Measurements from ENCODE around the gene TRAF1. TPM values are rescaled to one million over a fixed set of nuclear protein-coding genes. Genes with fewer than 3 reads are reported as not detected.
A peak's percentile ranks its signal among the peaks of the same experiment; 100 is the strongest.

TRAF1 gene
- total RNA-seq, 4 donors from 2014 or later = 2.6 to 4.9 (median 4.7) TPM

DNA sequence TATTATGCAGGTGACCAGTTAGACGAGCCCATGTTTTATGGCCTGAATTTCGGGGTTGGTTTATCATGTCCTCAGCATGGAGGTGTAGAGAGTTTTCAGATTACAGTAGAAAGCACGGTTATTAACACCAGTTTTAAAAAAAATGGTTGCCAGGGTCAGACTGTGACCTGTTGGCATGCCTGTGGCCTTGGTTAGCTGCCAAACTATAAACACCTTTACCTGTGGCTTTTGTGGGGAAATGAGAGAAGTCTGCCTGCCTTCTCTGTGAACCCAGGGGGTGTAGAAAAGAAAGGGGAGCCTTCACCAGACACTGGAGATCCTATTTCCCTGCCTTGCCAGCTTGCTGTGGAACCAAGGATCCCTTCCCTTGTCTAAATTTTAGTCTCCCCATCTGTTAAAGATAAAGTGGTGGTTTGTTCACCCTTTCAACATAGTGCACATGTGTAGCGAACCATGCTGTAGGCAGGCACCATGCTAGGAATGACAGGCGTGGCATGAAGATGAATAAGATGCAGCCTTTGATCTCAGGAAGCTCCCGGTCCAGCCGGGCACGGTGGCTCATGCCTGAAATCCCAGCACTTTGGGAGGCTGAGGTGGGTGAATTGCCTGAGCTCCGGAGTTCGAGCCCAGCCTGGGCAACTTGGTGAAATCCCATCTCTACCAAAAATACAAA, 43.5 kb downstream of the TRAF1 start:
- intact Hi-C loops (cut with DNase I; ENCODE audit: low total_unique reads) = no loop called here
- no peak for DNase-seq (ENCODE audit: low spot score in 2 of 2)
- no peak overlapping the region for H3K4me3 ChIP-seq (ENCODE audit: low read depth, poor library complexity, severe bottlenecking)
- 72 to 73% methylated on average over 10 of the region's 10 CpGs for WGBS, 2 donors
- TF ChIP-seq POLR2A (IDR thresholded peaks at IDR 0.05) = no peak
- TF ChIP-seq, protein P1, sequence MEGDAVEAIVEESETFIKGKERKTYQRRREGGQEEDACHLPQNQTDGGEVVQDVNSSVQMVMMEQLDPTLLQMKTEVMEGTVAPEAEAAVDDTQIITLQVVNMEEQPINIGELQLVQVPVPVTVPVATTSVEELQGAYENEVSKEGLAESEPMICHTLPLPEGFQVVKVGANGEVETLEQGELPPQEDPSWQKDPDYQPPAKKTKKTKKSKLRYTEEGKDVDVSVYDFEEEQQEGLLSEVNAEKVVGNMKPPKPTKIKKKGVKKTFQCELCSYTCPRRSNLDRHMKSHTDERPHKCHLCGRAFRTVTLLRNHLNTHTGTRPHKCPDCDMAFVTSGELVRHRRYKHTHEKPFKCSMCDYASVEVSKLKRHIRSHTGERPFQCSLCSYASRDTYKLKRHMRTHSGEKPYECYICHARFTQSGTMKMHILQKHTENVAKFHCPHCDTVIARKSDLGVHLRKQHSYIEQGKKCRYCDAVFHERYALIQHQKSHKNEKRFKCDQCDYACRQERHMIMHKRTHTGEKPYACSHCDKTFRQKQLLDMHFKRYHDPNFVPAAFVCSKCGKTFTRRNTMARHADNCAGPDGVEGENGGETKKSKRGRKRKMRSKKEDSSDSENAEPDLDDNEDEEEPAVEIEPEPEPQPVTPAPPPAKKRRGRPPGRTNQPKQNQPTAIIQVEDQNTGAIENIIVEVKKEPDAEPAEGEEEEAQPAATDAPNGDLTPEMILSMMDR (IDR thresholded peaks at IDR 0.05) = no peak

DNA sequence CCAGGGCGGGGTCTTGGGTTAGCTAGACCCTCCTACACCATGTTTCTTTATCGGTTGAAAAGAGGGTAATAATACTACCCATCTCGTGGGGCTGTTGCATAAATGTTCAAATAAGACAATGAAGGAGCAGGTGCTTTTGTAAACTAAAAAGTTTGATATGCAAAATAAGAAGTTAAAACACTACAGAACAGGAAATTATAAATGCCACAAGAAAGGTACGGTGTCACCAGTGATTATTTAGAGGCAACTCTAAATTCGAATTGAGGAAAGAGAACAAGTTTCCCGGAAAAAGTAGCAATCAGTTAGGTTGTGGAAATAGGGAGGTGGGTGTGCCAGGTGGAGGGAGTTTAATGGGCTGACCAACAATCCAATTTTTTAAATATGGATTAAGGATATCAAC, 47.1 kb downstream of the TRAF1 start:
- intact Hi-C loops (cut with DNase I; ENCODE audit: low total_unique reads) = no loop called here
- TF ChIP-seq, protein P1 (IDR thresholded peaks at IDR 0.05) = no peak
- TF ChIP-seq POLR2A (IDR thresholded peaks at IDR 0.05) = no peak
- no peak for DNase-seq (ENCODE audit: low spot score in 2 of 2)
- WGBS, 2 donors = 79 to 82% methylated on average over 6 of the region's 6 CpGs
- no peak overlapping the region for H3K4me3 ChIP-seq (ENCODE audit: low read depth, poor library complexity, severe bottlenecking)

DNA sequence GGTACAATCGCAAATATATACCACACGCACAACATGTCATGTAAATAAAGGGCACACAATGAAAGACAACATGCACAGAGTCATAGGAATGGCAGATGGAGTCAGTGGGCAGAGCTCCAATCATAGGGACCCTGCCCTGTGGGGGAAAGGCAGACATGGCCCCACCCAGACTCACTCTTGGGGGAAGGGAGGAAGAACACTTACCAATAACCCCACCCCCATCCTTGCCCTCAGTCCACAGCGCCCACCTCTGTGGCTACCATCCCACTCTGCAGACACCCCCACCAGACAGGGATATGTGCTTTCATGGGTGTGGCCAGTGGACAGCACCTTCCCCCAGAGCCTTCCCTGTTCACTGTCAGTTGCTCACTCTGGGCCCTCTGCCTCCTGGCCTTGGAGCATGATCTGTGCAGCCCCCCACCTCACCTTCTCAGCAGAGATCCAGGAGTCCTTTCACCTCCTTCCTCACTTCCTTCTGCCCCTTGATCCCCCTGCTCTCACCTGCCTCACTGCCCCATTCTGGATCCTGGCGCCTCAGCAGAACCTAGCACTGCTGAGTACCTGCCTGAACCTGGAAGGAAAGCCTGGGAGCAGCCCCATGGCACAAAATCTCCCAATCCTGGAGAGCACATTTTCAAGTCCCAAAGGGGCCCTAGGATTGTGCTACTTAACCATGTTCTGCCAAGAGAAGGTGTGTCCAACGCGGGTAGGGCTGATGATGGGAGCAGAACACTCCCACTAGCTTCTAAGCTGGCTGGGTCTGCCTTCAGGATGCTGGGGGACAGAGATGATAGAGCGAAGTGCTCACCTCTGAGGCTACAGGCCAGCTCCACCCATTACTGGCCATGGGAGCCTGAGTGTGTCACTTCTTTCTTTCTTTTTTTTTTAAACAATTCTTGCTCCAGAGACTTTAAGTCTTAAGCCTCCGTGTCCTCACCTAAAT, 48.1 kb downstream of the TRAF1 start:
- no peak for DNase-seq (ENCODE audit: low spot score in 2 of 2)
- intact Hi-C loops (cut with DNase I; ENCODE audit: low total_unique reads) = no loop called here
- TF ChIP-seq, protein P1 (IDR thresholded peaks at IDR 0.05) = no peak
- TF ChIP-seq POLR2A (IDR thresholded peaks at IDR 0.05) = no peak
- no peak overlapping the region for H3K4me3 ChIP-seq (ENCODE audit: low read depth, poor library complexity, severe bottlenecking)
- 70 to 74% methylated on average over 8 of the region's 8 CpGs for WGBS, 2 donors

DNA sequence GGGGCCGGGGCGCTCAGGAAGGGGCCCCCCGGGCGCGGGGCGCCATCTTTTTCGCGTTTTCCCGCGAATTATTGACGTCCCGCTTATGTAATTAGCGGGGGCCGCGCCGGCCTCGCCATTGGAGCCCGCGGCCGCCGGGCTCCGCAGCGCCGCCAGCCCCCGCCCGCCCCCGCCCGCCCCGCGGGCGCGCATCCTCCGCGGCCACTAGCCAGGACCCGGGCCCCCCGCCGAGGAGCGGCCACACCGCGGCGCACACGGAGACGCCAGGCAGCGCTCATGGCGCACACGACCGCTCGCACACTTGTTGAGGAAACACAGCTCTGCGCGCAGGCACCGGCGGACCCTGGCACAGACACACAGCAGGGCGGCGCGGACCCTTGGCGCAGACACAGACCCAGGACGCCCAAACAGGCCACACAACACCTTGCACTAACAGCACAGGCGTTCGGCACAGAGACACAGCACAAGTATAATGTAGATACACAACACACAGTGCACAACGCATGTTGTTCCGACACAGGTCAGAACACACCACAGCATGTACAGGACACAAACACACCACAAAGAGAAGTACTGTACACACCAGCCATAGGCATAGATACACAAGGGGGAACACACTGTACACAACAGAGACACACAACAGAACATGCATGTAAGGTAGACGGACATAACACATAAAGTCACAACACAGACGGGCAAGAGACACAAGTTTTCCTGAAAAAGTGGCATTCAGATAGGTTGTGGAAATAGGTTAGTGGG, 49.1 kb downstream of the TRAF1 start:
- DNase-seq (ENCODE audit: low spot score in 2 of 2) = peak in 1 of 2 donors; percentile 90
- peak overlapping the region; percentile 24 for H3K4me3 ChIP-seq (ENCODE audit: low read depth, poor library complexity, severe bottlenecking)
- intact Hi-C loops (cut with DNase I; ENCODE audit: low total_unique reads) = no loop called here
- 3 to 17% methylated on average over 6 to 45 of the region's 63 CpGs for WGBS, 2 donors
- TF ChIP-seq, protein P1 (IDR thresholded peaks at IDR 0.05) = no peak
- TF ChIP-seq POLR2A (IDR thresholded peaks at IDR 0.05) = no peak

DNA sequence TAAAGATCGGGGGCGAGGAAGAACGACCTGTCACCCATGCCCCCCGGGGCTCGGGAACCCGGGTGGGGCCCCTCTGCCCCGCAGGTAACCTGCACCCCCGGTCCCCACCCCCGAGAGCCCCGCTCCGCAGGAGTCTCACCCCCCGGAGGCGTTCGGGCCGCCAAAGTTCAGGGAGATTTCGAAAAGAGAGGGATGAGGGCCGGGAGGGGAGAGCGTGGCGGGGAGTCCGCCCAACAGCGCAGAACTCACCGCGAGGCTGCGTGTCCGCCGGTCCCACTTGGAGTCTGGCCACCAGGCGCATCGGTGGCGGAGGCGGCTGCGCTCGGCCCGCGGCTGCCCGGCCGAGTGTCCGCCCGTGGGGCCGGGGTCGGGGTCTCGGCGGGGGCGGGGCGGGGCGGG, 49.8 kb downstream of the TRAF1 start, which contains the start of gene PHF19:
Gene PHF19, minus strand, starts transcription at position 347 of the 399 bp plus-strand sequence. CDS start 2,447 bp downstream, outside the sequence.
- intact Hi-C loops (cut with DNase I; ENCODE audit: low total_unique reads) = no loop called here
- peak within 1 kb of the TSS; percentile 77 for H3K4me3 ChIP-seq (ENCODE audit: low read depth, poor library complexity, severe bottlenecking)
- DNase-seq (ENCODE audit: low spot score in 2 of 2) = no peak
- 1% methylated on average over 8 to 44 of the region's 45 CpGs for WGBS, 2 donors
- TF ChIP-seq, protein P1 (IDR thresholded peaks at IDR 0.05) = no peak
- no peak for TF ChIP-seq POLR2A (IDR thresholded peaks at IDR 0.05)
